LNCaP clone FGC (cell line): ENCODE measurements around the gene BZW2.

ENCODE experiments used
- DNase-seq: peaks from one replicate; pipeline ENCODE4 v3.0.0-alpha.2; 2011; ENCODE audit warnings: low read depth
- H3K4me3 ChIP-seq: 2 replicates; pipeline ENCODE4 v1.5.1; 2011; ENCODE audit warnings: mild to moderate bottlenecking, low read depth, low read length, control low read depth
- CTCF ChIP-seq: IDR thresholded peaks from 2 replicates; pipeline ENCODE4 v1.5.1; 2012; ENCODE audit warnings: mild to moderate bottlenecking; ENCODE audit not compliant: control insufficient read depth, insufficient read depth; ENCODE audit errors: extremely low read depth

Gene BZW2

GRCh38 chr7:16609842-16610450 is 36.0 kb upstream of the BZW2 start:
- no peak overlapping the region for H3K4me3 ChIP-seq
- TF ChIP-seq CTCF, result no peak
- DNase-seq, result no peak

GRCh38 chr7:16611711-16612110 is 34.3 kb upstream of the BZW2 start:
- DNase-seq, result no peak

GRCh38 chr7:16615228-16615627 is 30.8 kb upstream of the BZW2 start:
- no peak for TF ChIP-seq CTCF
- DNase-seq, result no peak
- no peak overlapping the region for H3K4me3 ChIP-seq

More at GRCh38 chr7:16611711-16612110, 34.3 kb upstream of the BZW2 start:
- TF ChIP-seq CTCF, result no peak
- no peak overlapping the region for H3K4me3 ChIP-seq

DNA sequence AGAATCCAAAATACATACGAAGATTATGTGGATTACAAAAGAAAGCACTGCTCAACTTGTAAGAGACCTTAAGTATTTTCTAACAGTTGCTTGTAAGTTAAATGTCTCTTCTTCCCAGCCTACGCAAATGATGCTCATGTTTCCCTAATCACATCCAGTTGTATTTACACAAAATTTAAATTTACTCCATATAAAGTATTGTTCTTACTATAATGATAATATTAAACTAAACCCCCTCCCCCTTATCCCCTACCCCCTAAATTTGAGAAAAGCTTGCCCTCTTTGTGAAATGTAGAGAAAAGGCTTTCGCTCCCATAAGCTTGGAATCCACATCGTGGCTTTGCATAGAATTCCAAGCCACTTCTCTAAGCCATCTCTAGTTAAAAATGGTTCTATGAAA is 29.9 kb upstream of the BZW2 start:
- H3K4me3 ChIP-seq, result no peak overlapping the region
- no peak for DNase-seq
- TF ChIP-seq CTCF, result no peak

GRCh38 chr7:16616542-16616941 is 29.4 kb upstream of the BZW2 start:
- H3K4me3 ChIP-seq, result no peak overlapping the region
- DNase-seq, result no peak

DNA sequence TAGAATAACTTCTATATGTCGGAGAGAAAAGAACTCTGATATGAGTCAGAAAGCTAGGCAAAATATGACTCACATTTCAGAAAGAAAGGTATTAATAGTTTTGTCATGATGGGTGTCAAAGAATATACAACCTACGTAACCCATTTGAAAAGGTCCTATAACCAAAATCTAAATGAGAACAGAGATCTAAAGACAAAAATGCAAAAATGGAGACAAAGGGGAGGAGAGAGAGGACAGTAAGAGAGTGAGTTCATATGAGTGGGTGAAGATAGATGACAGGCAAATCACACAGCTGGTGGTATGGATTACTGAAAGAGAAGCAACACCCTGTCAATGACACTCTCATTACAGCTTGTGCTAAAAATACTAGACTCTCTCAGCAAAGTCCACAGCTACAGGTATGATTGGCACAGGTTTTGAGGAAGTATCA is 26.0 kb upstream of the BZW2 start:
- H3K4me3 ChIP-seq, result no peak overlapping the region
- no peak for TF ChIP-seq CTCF
- no peak for DNase-seq

More at GRCh38 chr7:16616542-16616941, 29.4 kb upstream of the BZW2 start:
- TF ChIP-seq CTCF, result no peak

DNA sequence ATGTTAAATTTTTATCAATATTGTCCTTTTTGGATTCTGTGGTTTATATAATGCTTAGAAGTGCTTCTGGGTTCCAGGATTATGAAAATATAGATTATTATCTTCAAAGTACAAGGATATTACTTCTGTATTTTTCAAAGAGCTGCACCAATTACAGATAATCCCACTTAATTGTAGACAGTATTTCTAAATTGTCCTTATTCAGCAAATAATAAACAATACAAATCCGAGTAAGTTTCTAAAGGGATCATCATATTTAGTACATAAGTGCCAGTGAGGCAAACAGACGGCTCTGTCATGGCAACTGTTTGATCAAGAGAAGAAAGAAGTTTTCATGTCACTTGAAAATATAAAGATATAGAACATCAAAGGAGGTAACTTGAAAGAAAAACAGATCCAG is 19.6 kb upstream of the BZW2 start:
- no peak for DNase-seq
- TF ChIP-seq CTCF, result no peak
- H3K4me3 ChIP-seq, result no peak overlapping the region
